RPMI7951 (cell line): ENCODE measurements around the gene COL9A3. TPM values are rescaled to one million over a fixed set of nuclear protein-coding genes. Genes with fewer than 3 reads are reported as not detected.
A peak's percentile ranks its signal among the peaks of the same experiment; 100 is the strongest.

ENCODE experiments used
- DNase-seq: peaks from one replicate; pipeline ENCODE4 v3.0.0-alpha.2; 2012; ENCODE audit warnings: low read depth
- total RNA-seq: library from RNA; depleted of rRNA; stranded (reverse); fragments of >200 nt; shearing (Covaris generic); gene quantifications from 2 replicates; pipeline ENCODE4 v1.2.3, GENCODE V29; 2014

Gene COL9A3
- total RNA-seq, 1 experiment from 2014 or later = 5.9 TPM

- DNase-seq = no peak
These were observed 62.7 kb downstream of the COL9A3 start for GRCh38 chr20:62879275-62880146.

- DNase-seq = no peak
These were observed 63.5 kb downstream of the COL9A3 start for GRCh38 chr20:62880147-62880934.

- no peak for DNase-seq
These were observed 64.2 kb downstream of the COL9A3 start for GRCh38 chr20:62880935-62881661.

GRCh38 chr20:62881662-62882395 is 65.0 kb downstream of the COL9A3 start:
- DNase-seq = no peak

- no peak for DNase-seq
These were observed 65.6 kb downstream of the COL9A3 start for GRCh38 chr20:62882426-62882825.

GRCh38 chr20:62884556-62884955 is 67.7 kb downstream of the COL9A3 start:
- DNase-seq = no peak

- no peak for DNase-seq
These were observed 68.4 kb downstream of the COL9A3 start for GRCh38 chr20:62885046-62885895.

GRCh38 chr20:62885896-62886708 is 69.3 kb downstream of the COL9A3 start:
- DNase-seq = no peak

- DNase-seq = no peak
These were observed 69.8 kb downstream of the COL9A3 start for GRCh38 chr20:62886709-62887058.

GRCh38 chr20:62887152-62887859 is 70.5 kb downstream of the COL9A3 start:
- DNase-seq = peak; percentile 98

GRCh38 chr20:62887860-62888239 is 71.0 kb downstream of the COL9A3 start:
- peak; percentile 82 for DNase-seq

GRCh38 chr20:62888406-62888805 is 71.6 kb downstream of the COL9A3 start:
- DNase-seq = no peak

- no peak for DNase-seq
These were observed 72.1 kb downstream of the COL9A3 start for GRCh38 chr20:62888910-62889309.

- DNase-seq = no peak
These were observed 72.6 kb downstream of the COL9A3 start for GRCh38 chr20:62889411-62889810.

GRCh38 chr20:62889871-62890270 is 73.0 kb downstream of the COL9A3 start:
- no peak for DNase-seq

GRCh38 chr20:62890444-62890843 is 73.6 kb downstream of the COL9A3 start:
- no peak for DNase-seq
